Liver (tissue), 3 donors: Measurements from ENCODE around the gene VAT1.

Experiments
- CTCF ChIP-seq: fragments of 150-350 bp; IDR thresholded peaks from 2 replicates; pipeline ENCODE4 v1.5.1; 2017; ENCODE audit warnings: improper control_type of control experiment, low read depth, low read length; ENCODE audit not compliant: missing input control
- RAD21 ChIP-seq, 2 donors: IDR thresholded peaks; 2 replicates each; pipeline ENCODE4 v1.6.1; 2016; ENCODE audit warnings: antibody characterized with exemption in 2 of 2, mild to moderate bottlenecking in 2 of 2
- SP1 ChIP-seq: IDR thresholded peaks from 2 replicates; pipeline ENCODE4 v1.6.1; 2018; ENCODE audit warnings: antibody characterized with exemption, mild to moderate bottlenecking
- YY1 ChIP-seq: IDR thresholded peaks from 2 replicates; pipeline ENCODE4 v1.6.1; 2016; ENCODE audit warnings: antibody characterized with exemption, mild to moderate bottlenecking
- TF ChIP-seq, protein P1 (sequence below): IDR thresholded peaks from 2 replicates; pipeline ENCODE4 v1.6.1; 2016; ENCODE audit warnings: antibody characterized with exemption
- donor health status: healthy.
- donor health status: healthy.

DNA sequence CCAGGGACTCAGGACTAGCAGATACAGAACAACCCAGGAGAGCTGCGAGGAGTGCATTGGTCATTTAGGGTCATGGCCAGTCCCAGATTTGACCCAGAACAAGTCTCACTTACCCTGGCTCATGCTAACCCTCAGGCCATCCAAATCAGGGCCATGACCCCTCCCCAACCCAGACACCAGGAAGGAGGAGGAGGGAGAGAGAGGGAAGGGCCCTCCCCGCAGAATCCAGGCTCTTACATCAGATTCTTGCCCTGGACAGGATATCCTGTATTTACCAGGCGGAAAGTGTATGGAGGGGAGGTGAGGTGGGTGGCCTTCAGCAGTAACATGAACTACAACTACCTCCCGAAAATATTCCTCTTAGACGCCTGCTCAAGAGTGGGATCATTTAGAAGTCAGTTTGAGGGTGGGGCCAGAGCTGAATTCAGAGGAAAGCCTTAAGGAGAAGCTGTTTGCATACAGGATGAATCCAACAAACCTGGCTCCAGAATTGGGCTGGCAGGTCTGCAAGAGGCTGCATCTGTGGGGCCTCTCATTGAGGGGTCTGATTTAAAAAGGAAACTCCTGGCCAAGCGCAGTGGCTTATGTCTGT lies 2.1 kb downstream of the VAT1 start:
- TF ChIP-seq CTCF, result no peak
- no peak for TF ChIP-seq RAD21 (IDR thresholded peaks at IDR 0.05)
- no peak for TF ChIP-seq YY1
- TF ChIP-seq, protein P1, sequence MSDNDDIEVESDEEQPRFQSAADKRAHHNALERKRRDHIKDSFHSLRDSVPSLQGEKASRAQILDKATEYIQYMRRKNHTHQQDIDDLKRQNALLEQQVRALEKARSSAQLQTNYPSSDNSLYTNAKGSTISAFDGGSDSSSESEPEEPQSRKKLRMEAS, result no peak
- peak; percentile 44 for TF ChIP-seq SP1
